ENCODE results near the gene SLC25A20.

SLC25A20 gene

DNA sequence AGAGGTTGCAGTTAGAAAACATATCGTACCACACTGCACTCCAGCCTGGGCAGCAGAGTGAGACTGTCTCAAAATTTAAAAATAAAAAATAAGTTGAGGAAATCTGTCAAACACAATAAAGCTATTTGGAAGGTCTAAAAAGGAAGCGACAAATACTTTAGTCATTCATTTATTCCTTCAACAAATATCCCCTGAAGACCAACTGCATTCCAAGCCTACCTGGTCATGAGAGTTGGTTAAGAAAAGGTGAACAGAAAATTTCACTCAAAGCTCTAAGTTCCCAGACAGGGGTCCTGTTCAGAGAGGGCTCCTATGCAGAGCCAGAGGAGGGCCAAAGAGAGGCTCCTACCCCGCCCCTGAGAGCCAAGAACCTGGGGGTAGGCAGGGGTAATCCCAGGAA is 35.6 kb downstream of the SLC25A20 start:
- Histone ChIP-seq H4K20me1 (ENCODE audit: control insufficient read depth, insufficient read depth, low read depth, low read length) (no peaks in the 10 kb centered on the region), H3K27me3 (ENCODE audit: control insufficient read depth, low read length) (no peaks in the 10 kb centered on the region), H3K36me3 (ENCODE audit: control insufficient read depth, low read length) (no peaks in the 10 kb centered on the region), H3K4me3 (ENCODE audit: low read length) (no peak overlapping the region), H3F3A (ENCODE audit: control insufficient read depth, insufficient read depth) (no peaks in the 10 kb centered on the region), H3K9me3 (ENCODE audit: control insufficient read depth, insufficient read depth, low read length) (no peaks in the 10 kb centered on the region), H3K4me1 (ENCODE audit: control insufficient read depth, low read length) (no peaks in the 10 kb centered on the region; the same call in 1 of the 2 replicates), H3K79me2 (ENCODE audit: control insufficient read depth, low read length) (no peaks in the 10 kb centered on the region), H3K9me2 (replicated peaks; ENCODE audit: control insufficient read depth, low read length) (no peaks in the 10 kb centered on the region), H3K27ac (ENCODE audit: low read depth, low read length) (no peak overlapping the region), H3K4me2 (ENCODE audit: low read length) (no peak overlapping the region)
- TF ChIP-seq EZH2phosphoT487 (IDR thresholded peaks at IDR 0.05; ENCODE audit: borderline replicate concordance, low read length) (no peak), CTCF (IDR thresholded peaks at IDR 0.05; ENCODE audit: low read depth, low read length, poor library complexity, severe bottlenecking) (no peak)

GRCh38 chr3:48859206-48859605 is 39.5 kb downstream of the SLC25A20 start:
- Histone ChIP-seq H4K20me1 (ENCODE audit: control insufficient read depth, insufficient read depth, low read depth, low read length) (no peaks in the 10 kb centered on the region), H3K4me1 (ENCODE audit: control insufficient read depth, low read length) (no peaks in the 10 kb centered on the region; the same call in 1 of the 2 replicates), H3K4me2 (ENCODE audit: low read length) (no peak overlapping the region), H3K9me2 (replicated peaks; ENCODE audit: control insufficient read depth, low read length) (no peaks in the 10 kb centered on the region), H3K4me3 (ENCODE audit: low read length) (no peak overlapping the region), H3K27ac (ENCODE audit: low read depth, low read length) (no peak overlapping the region), H3F3A (ENCODE audit: control insufficient read depth, insufficient read depth) (no peaks in the 10 kb centered on the region), H3K27me3 (ENCODE audit: control insufficient read depth, low read length) (no peaks in the 10 kb centered on the region), H3K9me3 (ENCODE audit: control insufficient read depth, insufficient read depth, low read length) (no peaks in the 10 kb centered on the region), H3K36me3 (ENCODE audit: control insufficient read depth, low read length) (no peaks in the 10 kb centered on the region), H3K79me2 (ENCODE audit: control insufficient read depth, low read length) (no peaks in the 10 kb centered on the region)
- TF ChIP-seq EZH2phosphoT487 (IDR thresholded peaks at IDR 0.05; ENCODE audit: borderline replicate concordance, low read length) (no peak), CTCF (IDR thresholded peaks at IDR 0.05; ENCODE audit: low read depth, low read length, poor library complexity, severe bottlenecking) (no peak)

DNA sequence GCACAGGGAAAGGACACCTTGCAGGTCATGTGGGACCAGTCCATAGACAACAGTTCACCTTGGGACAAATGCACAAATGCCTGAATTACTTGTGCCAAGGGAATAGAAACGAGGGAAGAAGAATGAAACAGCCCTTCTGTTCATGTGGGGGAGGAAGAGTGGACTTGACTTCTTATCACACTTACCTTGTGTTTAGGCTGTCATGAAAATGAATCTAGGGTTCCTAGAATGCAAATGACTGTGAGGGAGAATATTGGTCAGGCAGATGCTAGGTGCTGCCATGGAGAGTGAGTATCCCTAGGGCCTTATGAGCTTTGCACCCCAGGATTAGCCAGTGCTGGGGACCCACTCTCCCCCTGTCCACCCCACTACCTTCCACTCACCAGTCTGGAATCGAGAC is 40.0 kb downstream of the SLC25A20 start:
- TF ChIP-seq CTCF (IDR thresholded peaks at IDR 0.05; ENCODE audit: low read depth, low read length, poor library complexity, severe bottlenecking) = no peak
- no peak for TF ChIP-seq EZH2phosphoT487 (IDR thresholded peaks at IDR 0.05; ENCODE audit: borderline replicate concordance, low read length)
- Histone ChIP-seq H3K9me3 (ENCODE audit: control insufficient read depth, insufficient read depth, low read length) (no peaks in the 10 kb centered on the region), H3K36me3 (ENCODE audit: control insufficient read depth, low read length) (no peaks in the 10 kb centered on the region), H4K20me1 (ENCODE audit: control insufficient read depth, insufficient read depth, low read depth, low read length) (no peaks in the 10 kb centered on the region), H3K79me2 (ENCODE audit: control insufficient read depth, low read length) (no peaks in the 10 kb centered on the region), H3K4me2 (ENCODE audit: low read length) (no peak overlapping the region), H3K4me3 (ENCODE audit: low read length) (no peak overlapping the region), H3K27ac (ENCODE audit: low read depth, low read length) (no peak overlapping the region), H3K4me1 (ENCODE audit: control insufficient read depth, low read length) (no peaks in the 10 kb centered on the region; the same call in 1 of the 2 replicates), H3F3A (ENCODE audit: control insufficient read depth, insufficient read depth) (no peaks in the 10 kb centered on the region), H3K9me2 (replicated peaks; ENCODE audit: control insufficient read depth, low read length) (no peaks in the 10 kb centered on the region), H3K27me3 (ENCODE audit: control insufficient read depth, low read length) (no peaks in the 10 kb centered on the region)
